ENCODE data around the gene ZNF516. TPM values are rescaled to one million over a fixed set of nuclear protein-coding genes. Genes with fewer than 3 reads are reported as not detected.

ZNF516 gene
- total RNA-seq, 4 donors from 2014 or later, result 11.2 to 27.7 (median 16.6) TPM

- ATAC-seq (ENCODE audit: low FRiP score) (no peak), DNase-seq (ENCODE audit: low spot score) (no peak)
- no peak for TF ChIP-seq CTCF (IDR thresholded peaks at IDR 0.05)
Observed at GRCh38 chr18:76486038-76486437, 9.0 kb downstream of the ZNF516 start.

GRCh38 chr18:76484749-76485387, 10.2 kb downstream of the ZNF516 start:
- TF ChIP-seq CTCF (IDR thresholded peaks at IDR 0.05), result no peak
- no peak for ATAC-seq (ENCODE audit: low FRiP score)
- DNase-seq (ENCODE audit: low spot score), result no peak

- no peak for TF ChIP-seq CTCF (IDR thresholded peaks at IDR 0.05)
- DNase-seq (ENCODE audit: low spot score), result no peak
- no peak for ATAC-seq (ENCODE audit: low FRiP score)
Observed at GRCh38 chr18:76483780-76484179, 11.3 kb downstream of the ZNF516 start.

- DNase-seq (ENCODE audit: low spot score), result no peak
- TF ChIP-seq CTCF (IDR thresholded peaks at IDR 0.05), result no peak
- ATAC-seq (ENCODE audit: low FRiP score), result peak; percentile 75
Observed at GRCh38 chr18:76482971-76483691, 11.9 kb downstream of the ZNF516 start.

- DNase-seq (ENCODE audit: low spot score), result no peak
- no peak for TF ChIP-seq CTCF (IDR thresholded peaks at IDR 0.05)
- ATAC-seq (ENCODE audit: low FRiP score), result no peak
Observed at GRCh38 chr18:76482267-76482666, 12.8 kb downstream of the ZNF516 start.

- ATAC-seq (ENCODE audit: low FRiP score) (no peak), DNase-seq (ENCODE audit: low spot score) (no peak)
- no peak for TF ChIP-seq CTCF (IDR thresholded peaks at IDR 0.05)
Observed at GRCh38 chr18:76480913-76481312, 14.1 kb downstream of the ZNF516 start.
